ENCODE measurements around the gene ZDHHC14.
A peak's percentile ranks its signal among the peaks of the same experiment; 100 is the strongest.
"Not testable (repeated sequence)": the region's sequence is repeated elsewhere in the genome, so short reads cannot be mapped to it uniquely, and the experiment has no call there.

ZDHHC14 gene

GRCh38 chr6:157462956-157463742 is 82.2 kb downstream of the ZDHHC14 start:
- Histone ChIP-seq H3K27me3 (ENCODE audit: control insufficient read depth in 3 of 3, insufficient read depth in 3 of 3, low read depth in 1 of 3, low read length in 3 of 3) (no peaks in the 10 kb centered on the region), H2BK15ac (ENCODE audit: low read length) (no peak overlapping the region), H3K9ac (ENCODE audit: low read depth, low read length, poor library complexity) (no peak overlapping the region), H3K36me3 (replicated peaks in 1 of 2; ENCODE audit: control insufficient read depth in 2 of 2, insufficient read depth in 2 of 2, low read length in 2 of 2) (no peaks in the 10 kb centered on the region), H3K14ac (ENCODE audit: low read length) (no peak overlapping the region), H3K4ac (ENCODE audit: low read length) (no peak overlapping the region), H2BK5ac (ENCODE audit: low read length) (no peak overlapping the region), H4K8ac (ENCODE audit: low read depth, low read length) (no peak overlapping the region), H3K4me3 (ENCODE audit: low read length in 2 of 2) (no peak overlapping the region), H3K4me1 (ENCODE audit: control insufficient read depth in 2 of 2, insufficient read depth in 1 of 2, low read depth in 1 of 2, low read length in 2 of 2) (peaks cover 17 to 18% of the 10 kb centered on the region in 2 donors), H3K79me1 (ENCODE audit: low read depth, low read length) (no peaks in the 10 kb centered on the region), H3K18ac (ENCODE audit: low read length) (no peak overlapping the region), H2AFZ (ENCODE audit: low read length) (no peak overlapping the region), H2AK5ac (ENCODE audit: low read depth, low read length) (no peak overlapping the region), H3K27ac (replicated peaks; ENCODE audit: low read length) (no peak overlapping the region), H2BK120ac (ENCODE audit: low read depth, low read length) (no peak overlapping the region), H3K9me3 (replicated peaks in 1 of 2; ENCODE audit: control insufficient read depth in 2 of 2, insufficient read depth in 1 of 2, low read depth in 1 of 2, low read length in 2 of 2) (no peaks in the 10 kb centered on the region), H3K4me2 (ENCODE audit: insufficient read depth, low read length, poor library complexity, severe bottlenecking) (no peak overlapping the region), H4K91ac (ENCODE audit: low read depth, low read length, poor library complexity) (no peak overlapping the region), H3K23ac (ENCODE audit: low read depth, low read length, poor library complexity) (no peak overlapping the region), H2BK12ac (ENCODE audit: low read length) (no peak overlapping the region)
- no CpG with 5 or more reads among the region's 6 CpGs for WGBS, 2 donors (ENCODE audit: extremely low coverage in 2 of 2, insufficient read length in 2 of 2, insufficient replicate concordance in 1 of 2)
- DNase-seq (ENCODE audit: low spot score), result no peak

- not testable (repeated sequence) for H3K23ac ChIP-seq (ENCODE audit: low read depth, low read length, poor library complexity); H3K14ac ChIP-seq (ENCODE audit: low read length); H2BK15ac ChIP-seq (ENCODE audit: low read length); H2BK5ac ChIP-seq (ENCODE audit: low read length); H3K27ac ChIP-seq (replicated peaks; ENCODE audit: low read length); H2AFZ ChIP-seq (ENCODE audit: low read length); DNase-seq (ENCODE audit: low spot score); H4K91ac ChIP-seq (ENCODE audit: low read depth, low read length, poor library complexity); H3K36me3 ChIP-seq (replicated peaks in 1 of 2; ENCODE audit: control insufficient read depth in 2 of 2, insufficient read depth in 2 of 2, low read length in 2 of 2); H3K4ac ChIP-seq (ENCODE audit: low read length); H2BK12ac ChIP-seq (ENCODE audit: low read length); H4K8ac ChIP-seq (ENCODE audit: low read depth, low read length); H2AK5ac ChIP-seq (ENCODE audit: low read depth, low read length); H3K27me3 ChIP-seq (ENCODE audit: control insufficient read depth in 3 of 3, insufficient read depth in 3 of 3, low read depth in 1 of 3, low read length in 3 of 3); H3K9ac ChIP-seq (ENCODE audit: low read depth, low read length, poor library complexity); H3K4me3 ChIP-seq (ENCODE audit: low read length in 2 of 2); H3K9me3 ChIP-seq (replicated peaks in 1 of 2; ENCODE audit: control insufficient read depth in 2 of 2, insufficient read depth in 1 of 2, low read depth in 1 of 2, low read length in 2 of 2); H3K79me1 ChIP-seq (ENCODE audit: low read depth, low read length); H3K4me2 ChIP-seq (ENCODE audit: insufficient read depth, low read length, poor library complexity, severe bottlenecking); H2BK120ac ChIP-seq (ENCODE audit: low read depth, low read length); H3K18ac ChIP-seq (ENCODE audit: low read length)
- WGBS, 2 donors (ENCODE audit: extremely low coverage in 2 of 2, insufficient read length in 2 of 2, insufficient replicate concordance in 1 of 2), result no CpG with 5 or more reads among the region's 4 CpGs
- peaks cover 17 to 18% of the 10 kb centered on the region in 2 donors for H3K4me1 ChIP-seq (ENCODE audit: control insufficient read depth in 2 of 2, insufficient read depth in 1 of 2, low read depth in 1 of 2, low read length in 2 of 2)
Observed at GRCh38 chr6:157463743-157464135, 82.7 kb downstream of the ZDHHC14 start.

GRCh38 chr6:157464653-157465535 is 83.9 kb downstream of the ZDHHC14 start:
- H4K8ac ChIP-seq (ENCODE audit: low read depth, low read length), result no peak overlapping the region
- H3K36me3 ChIP-seq (replicated peaks in 1 of 2; ENCODE audit: control insufficient read depth in 2 of 2, insufficient read depth in 2 of 2, low read length in 2 of 2), result no peaks in the 10 kb centered on the region
- H3K14ac ChIP-seq (ENCODE audit: low read length), result no peak overlapping the region
- H2BK5ac ChIP-seq (ENCODE audit: low read length), result no peak overlapping the region
- H3K27ac ChIP-seq (replicated peaks; ENCODE audit: low read length), result no peak overlapping the region
- H3K9me3 ChIP-seq (replicated peaks in 1 of 2; ENCODE audit: control insufficient read depth in 2 of 2, insufficient read depth in 1 of 2, low read depth in 1 of 2, low read length in 2 of 2), result no peaks in the 10 kb centered on the region
- no peak overlapping the region for H3K9ac ChIP-seq (ENCODE audit: low read depth, low read length, poor library complexity)
- H3K18ac ChIP-seq (ENCODE audit: low read length), result peak overlapping the region; percentile 44
- no peak overlapping the region for H3K23ac ChIP-seq (ENCODE audit: low read depth, low read length, poor library complexity)
- no peak overlapping the region for H4K91ac ChIP-seq (ENCODE audit: low read depth, low read length, poor library complexity)
- H3K79me1 ChIP-seq (ENCODE audit: low read depth, low read length), result no peaks in the 10 kb centered on the region
- H3K4ac ChIP-seq (ENCODE audit: low read length), result no peak overlapping the region
- no CpG with 5 or more reads among the region's 11 CpGs for WGBS, 2 donors (ENCODE audit: extremely low coverage in 2 of 2, insufficient read length in 2 of 2, insufficient replicate concordance in 1 of 2)
- H2AK5ac ChIP-seq (ENCODE audit: low read depth, low read length), result no peak overlapping the region
- H3K4me1 ChIP-seq (ENCODE audit: control insufficient read depth in 2 of 2, insufficient read depth in 1 of 2, low read depth in 1 of 2, low read length in 2 of 2), result peaks cover 14 to 17% of the 10 kb centered on the region in 2 donors
- no peak overlapping the region for H2BK120ac ChIP-seq (ENCODE audit: low read depth, low read length)
- DNase-seq (ENCODE audit: low spot score), result no peak
- H2BK15ac ChIP-seq (ENCODE audit: low read length), result no peak overlapping the region
- no peak overlapping the region for H2BK12ac ChIP-seq (ENCODE audit: low read length)
- no peaks in the 10 kb centered on the region for H3K27me3 ChIP-seq (ENCODE audit: control insufficient read depth in 3 of 3, insufficient read depth in 3 of 3, low read depth in 1 of 3, low read length in 3 of 3)
- no peak overlapping the region for H3K4me3 ChIP-seq (ENCODE audit: low read length in 2 of 2)
- no peak overlapping the region for H2AFZ ChIP-seq (ENCODE audit: low read length)
- H3K4me2 ChIP-seq (ENCODE audit: insufficient read depth, low read length, poor library complexity, severe bottlenecking), result no peak overlapping the region

DNA sequence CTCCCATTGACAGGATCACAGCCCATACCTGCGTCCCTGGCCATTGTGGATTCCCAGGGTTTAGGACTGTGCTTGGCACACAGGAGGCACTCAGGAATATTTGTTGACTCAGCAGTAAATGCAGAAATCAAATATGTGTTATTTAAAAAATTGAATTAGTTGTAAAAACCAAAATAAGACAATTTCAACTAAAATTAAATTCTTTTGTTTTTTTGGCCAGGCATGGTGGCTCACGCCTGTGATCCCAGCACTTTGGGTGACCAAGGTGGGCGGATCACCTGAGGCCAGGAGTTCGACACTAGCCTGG is 85.3 kb downstream of the ZDHHC14 start:
- Histone ChIP-seq H2BK5ac (ENCODE audit: low read length) (no peak overlapping the region), H3K4me1 (ENCODE audit: control insufficient read depth in 2 of 2, insufficient read depth in 1 of 2, low read depth in 1 of 2, low read length in 2 of 2) (peaks cover 10 to 11% of the 10 kb centered on the region in 2 donors), H3K23ac (ENCODE audit: low read depth, low read length, poor library complexity) (no peak overlapping the region), H3K36me3 (replicated peaks in 1 of 2; ENCODE audit: control insufficient read depth in 2 of 2, insufficient read depth in 2 of 2, low read length in 2 of 2) (no peaks in the 10 kb centered on the region), H3K9ac (ENCODE audit: low read depth, low read length, poor library complexity) (peak overlapping the region; percentile 56), H3K4me3 (ENCODE audit: low read length in 2 of 2) (no peak overlapping the region), H3K4me2 (ENCODE audit: insufficient read depth, low read length, poor library complexity, severe bottlenecking) (no peak overlapping the region), H4K8ac (ENCODE audit: low read depth, low read length) (no peak overlapping the region), H4K91ac (ENCODE audit: low read depth, low read length, poor library complexity) (no peak overlapping the region), H3K27ac (replicated peaks; ENCODE audit: low read length) (no peak overlapping the region), H3K4ac (ENCODE audit: low read length) (no peak overlapping the region), H2BK15ac (ENCODE audit: low read length) (no peak overlapping the region), H3K79me1 (ENCODE audit: low read depth, low read length) (no peaks in the 10 kb centered on the region), H3K27me3 (ENCODE audit: control insufficient read depth in 3 of 3, insufficient read depth in 3 of 3, low read depth in 1 of 3, low read length in 3 of 3) (no peaks in the 10 kb centered on the region), H3K9me3 (replicated peaks in 1 of 2; ENCODE audit: control insufficient read depth in 2 of 2, insufficient read depth in 1 of 2, low read depth in 1 of 2, low read length in 2 of 2) (no peaks in the 10 kb centered on the region), H2AFZ (ENCODE audit: low read length) (no peak overlapping the region), H3K18ac (ENCODE audit: low read length) (peak overlapping the region; percentile 39), H3K14ac (ENCODE audit: low read length) (no peak overlapping the region), H2BK120ac (ENCODE audit: low read depth, low read length) (no peak overlapping the region), H2AK5ac (ENCODE audit: low read depth, low read length) (peak overlapping the region; percentile 71), H2BK12ac (ENCODE audit: low read length) (no peak overlapping the region)
- no peak for DNase-seq (ENCODE audit: low spot score)
- no CpG with 5 or more reads among the region's 4 CpGs for WGBS, 2 donors (ENCODE audit: extremely low coverage in 2 of 2, insufficient read length in 2 of 2, insufficient replicate concordance in 1 of 2)
